ENCODE results near the gene STK38L.

DNA sequence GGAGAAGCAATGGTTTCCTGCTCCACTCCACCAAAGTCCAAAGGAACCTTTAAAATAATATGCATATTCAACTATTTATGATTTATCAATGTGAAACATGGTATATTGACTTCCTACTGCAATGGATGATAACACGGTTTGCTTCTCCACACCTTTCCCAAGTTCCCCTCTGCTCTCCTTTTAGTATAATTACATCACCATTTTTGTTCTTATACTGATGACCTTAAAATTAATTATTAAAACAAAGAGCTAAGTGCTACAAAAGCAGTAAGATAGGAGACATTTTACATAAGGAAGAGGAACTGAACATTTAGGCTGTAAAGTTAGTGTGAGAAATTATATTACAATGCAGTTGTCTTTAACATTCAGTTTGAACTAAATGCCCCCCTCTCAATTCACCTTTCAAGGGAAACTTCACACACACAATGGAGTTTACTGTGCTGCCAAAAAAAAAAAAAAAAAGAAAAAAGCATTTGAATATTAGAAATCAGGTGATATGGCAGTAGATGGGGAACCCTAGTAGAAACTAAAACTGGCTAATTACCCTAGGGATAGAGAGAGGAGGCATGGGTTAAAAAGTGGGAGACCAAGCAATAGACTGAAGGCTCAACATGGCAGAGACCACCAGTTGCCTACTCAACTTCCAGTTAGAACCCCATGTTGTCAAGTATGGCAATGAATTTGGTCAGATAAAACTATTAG, 37.1 kb upstream of the STK38L start:
- TF ChIP-seq RFX5 (IDR thresholded peaks at IDR 0.05; ENCODE audit: low read depth, low read length), result no peak
- TF ChIP-seq POLR2AphosphoS5 (IDR thresholded peaks at IDR 0.05; ENCODE audit: low read length), result no peak
- TF ChIP-seq ESRRA (IDR thresholded peaks at IDR 0.05; ENCODE audit: low read length), result no peak

Measured in GM12878 (cell line).